HFF-Myc (cell line): ENCODE data around the gene TSPOAP1.

Experiments
- DNase-seq: peaks from one replicate; pipeline ENCODE4 v3.0.0-alpha.2; 2011; ENCODE audit warnings: low read depth; ENCODE audit errors: extremely low read depth
- H3K4me3 ChIP-seq: replicated peaks from 2 replicates; pipeline ENCODE4 v1.5.1; 2011; ENCODE audit warnings: low read depth, mild to moderate bottlenecking, control low read depth, low read length
- CTCF ChIP-seq: IDR thresholded peaks from 2 replicates; pipeline ENCODE4 v1.5.1; 2012; ENCODE audit warnings: mild to moderate bottlenecking, low read depth, low read length, control low read depth; ENCODE audit errors: missing control alignments

The TSPOAP1 gene

GRCh38 chr17:58269557-58270291 is 58.9 kb downstream of the TSPOAP1 start:
- DNase-seq, result no peak
- TF ChIP-seq CTCF, result no peak
- H3K4me3 ChIP-seq, result no peak overlapping the region

GRCh38 chr17:58268774-58269556 is 59.6 kb downstream of the TSPOAP1 start:
- no peak for TF ChIP-seq CTCF
- H3K4me3 ChIP-seq, result no peak overlapping the region
- DNase-seq, result no peak

- TF ChIP-seq CTCF, result no peak
- no peak for DNase-seq
- H3K4me3 ChIP-seq, result no peak overlapping the region
These were observed 60.3 kb downstream of the TSPOAP1 start for GRCh38 chr17:58268326-58268725.

GRCh38 chr17:58267347-58268324 is 61.0 kb downstream of the TSPOAP1 start:
- DNase-seq, result no peak
- H3K4me3 ChIP-seq, result no peak overlapping the region

GRCh38 chr17:58265902-58266875 is 62.4 kb downstream of the TSPOAP1 start:
- H3K4me3 ChIP-seq, result no peak overlapping the region
- TF ChIP-seq CTCF, result no peak
- DNase-seq, result no peak

More at GRCh38 chr17:58267347-58268324, 61.0 kb downstream of the TSPOAP1 start:
- TF ChIP-seq CTCF, result no peak
